GM19395 (cell line): ENCODE data around the gene SH3GL2.

Experiments
- ATAC-seq: cut with Tn5 transposase; IDR thresholded peaks from one replicate; pipeline ENCODE4 v1.9.1; 2021; ENCODE audit warnings: mild to moderate bottlenecking, moderate library complexity; ENCODE audit not compliant: unreplicated experiment

The SH3GL2 gene

DNA sequence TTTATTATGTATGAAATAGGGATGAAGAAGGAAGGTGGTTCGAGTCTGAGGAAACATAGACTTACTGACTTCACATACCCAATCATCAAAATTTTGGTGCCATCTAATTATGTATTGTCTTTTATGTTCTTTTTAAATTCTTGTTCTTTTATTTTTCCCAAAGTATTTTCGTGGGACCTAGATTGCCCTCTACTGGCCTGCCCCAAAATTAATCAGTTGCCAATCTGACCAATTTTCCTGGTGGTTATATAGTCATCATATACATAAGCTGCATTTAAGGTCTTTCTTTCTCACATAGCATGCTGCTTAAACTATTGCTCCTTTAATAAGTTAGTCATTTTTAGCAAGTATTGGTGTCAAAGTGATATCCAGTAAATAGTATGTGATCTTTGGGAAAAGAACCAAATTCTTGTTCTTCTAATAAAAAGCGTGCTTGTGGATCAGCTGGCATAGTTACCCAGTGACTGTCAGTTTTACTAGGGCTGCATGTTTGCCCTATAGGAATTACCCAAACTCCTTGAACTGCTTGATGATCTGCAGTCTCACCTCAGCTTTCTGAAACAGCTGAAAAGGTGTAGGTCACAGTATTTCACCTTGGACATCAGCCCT is 223.5 kb downstream of the SH3GL2 start:
- no peak for ATAC-seq

DNA sequence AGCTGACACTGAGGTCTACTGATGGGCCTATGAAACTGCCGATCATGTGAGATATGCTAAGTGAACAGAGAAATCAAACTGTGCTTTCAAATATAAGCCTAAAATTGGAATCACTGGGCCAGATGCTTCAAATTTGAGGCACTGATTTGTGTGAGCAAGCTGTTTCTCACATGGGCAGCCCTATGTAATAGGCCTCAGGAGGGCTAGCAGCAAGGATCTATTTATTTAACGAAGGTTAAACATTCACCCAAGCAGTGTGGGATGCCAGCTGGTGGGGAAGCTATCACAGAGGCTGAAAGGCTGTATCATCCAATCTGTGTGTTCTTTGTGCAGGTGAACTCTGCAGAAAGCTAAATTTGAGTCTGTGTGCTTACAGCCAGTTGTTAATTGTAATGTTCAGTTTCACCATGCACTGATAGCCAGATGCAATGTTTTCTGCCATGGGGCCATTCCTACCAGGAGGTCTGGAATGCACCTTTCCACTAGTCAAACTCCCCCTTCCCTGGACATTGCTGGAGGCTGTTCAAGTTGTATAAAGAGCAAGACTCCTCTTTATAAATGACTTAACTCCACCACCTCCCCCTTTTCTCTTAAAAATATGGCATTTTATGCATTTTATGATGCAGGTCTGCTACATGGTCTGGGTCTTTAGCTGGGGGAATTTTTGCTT is 228.9 kb downstream of the SH3GL2 start:
- no peak for ATAC-seq

GRCh38 chr9:17810317-17810716 is 231.5 kb downstream of the SH3GL2 start:
- no peak for ATAC-seq

GRCh38 chr9:17810728-17811571 is 232.1 kb downstream of the SH3GL2 start:
- peak; percentile 65 for ATAC-seq

- no peak for ATAC-seq
Measured at GRCh38 chr9:17813798-17814197, 234.9 kb downstream of the SH3GL2 start.

DNA sequence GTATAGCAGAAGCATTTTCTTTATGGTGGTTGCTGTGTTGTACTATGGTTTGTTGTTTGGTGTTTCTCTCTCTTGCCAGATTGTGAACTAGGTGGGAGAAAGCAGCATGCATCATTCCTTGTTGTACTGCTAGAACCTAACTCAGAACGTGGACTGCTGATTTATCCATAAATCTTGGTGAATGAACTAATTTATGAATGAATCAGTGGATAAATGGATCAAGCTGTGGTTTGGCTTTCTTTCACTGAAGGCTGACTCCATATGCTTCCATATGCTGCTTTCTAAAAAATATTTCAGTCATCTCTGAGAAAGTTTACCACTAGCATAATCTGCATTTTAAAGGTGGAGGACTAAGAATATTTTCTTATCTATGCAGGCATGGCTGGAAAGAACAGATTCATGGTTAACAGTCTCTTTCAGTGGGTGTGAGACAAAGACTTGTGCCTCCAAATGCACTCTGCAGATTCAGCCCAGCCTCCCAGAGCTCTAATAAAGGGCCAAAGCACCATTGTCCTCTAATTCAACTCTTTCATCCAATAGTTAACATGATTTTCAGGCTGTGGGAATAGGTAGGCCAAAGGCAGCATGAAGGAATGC is 237.7 kb downstream of the SH3GL2 start:
- no peak for ATAC-seq

DNA sequence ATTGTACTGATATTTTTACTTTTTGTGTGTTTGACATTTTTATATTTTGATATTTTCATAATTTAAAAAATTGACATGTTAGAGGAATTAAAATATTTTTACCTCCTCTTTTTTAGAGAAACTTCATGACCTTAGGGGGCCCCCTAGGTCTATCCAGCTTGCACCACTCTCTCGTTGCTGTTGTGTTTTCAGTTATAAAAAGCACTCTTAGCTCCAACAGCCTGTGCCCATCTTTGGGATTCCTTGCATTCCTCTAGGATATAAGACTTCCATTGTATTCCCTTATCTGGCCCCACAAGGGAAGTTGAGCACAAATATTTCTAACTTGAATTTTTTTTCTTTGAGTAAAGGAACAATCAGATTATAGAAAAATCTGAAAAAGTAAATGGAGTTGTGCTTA is 245.3 kb downstream of the SH3GL2 start:
- no peak for ATAC-seq

- no peak for ATAC-seq
Measured at GRCh38 chr9:17824616-17825264, 245.9 kb downstream of the SH3GL2 start.

DNA sequence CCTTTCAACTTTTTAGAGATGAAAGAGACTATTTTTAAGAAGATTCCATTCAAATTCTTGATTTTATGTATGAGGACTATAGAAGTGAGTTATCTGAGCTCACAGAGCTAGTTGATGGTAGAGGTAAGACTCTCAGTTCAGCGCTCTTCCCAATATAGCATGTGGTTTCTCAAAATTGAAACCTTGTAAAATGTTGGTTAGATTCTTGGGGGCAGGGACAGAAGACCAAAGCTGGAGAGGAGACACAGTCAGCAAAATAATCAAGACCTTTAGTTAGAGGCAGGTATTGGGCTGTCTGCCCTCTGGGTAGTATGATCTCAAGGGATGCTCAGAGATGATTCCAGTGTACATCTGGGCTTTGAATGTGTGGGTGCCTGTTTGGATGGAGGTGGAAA is 246.4 kb downstream of the SH3GL2 start:
- no peak for ATAC-seq

DNA sequence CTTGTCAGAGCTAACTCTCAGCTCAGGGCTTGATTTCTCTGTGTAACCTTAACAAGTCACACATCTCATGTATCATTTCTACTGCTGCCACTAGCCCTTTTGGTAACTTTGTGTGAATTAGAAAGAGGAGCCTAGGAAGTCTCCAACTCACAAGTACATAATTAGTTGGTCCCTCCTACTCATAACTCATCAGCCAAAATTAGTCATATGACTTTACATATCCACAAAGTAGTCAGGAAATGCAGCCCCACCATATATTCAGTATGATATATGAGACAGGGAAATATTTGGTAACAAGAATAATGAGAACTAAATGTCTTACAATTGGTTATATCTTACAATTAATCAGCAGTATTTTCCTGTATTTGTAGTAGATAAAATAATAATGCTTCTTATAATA is 250.2 kb downstream of the SH3GL2 start:
- no peak for ATAC-seq

- no peak for ATAC-seq
Measured at GRCh38 chr9:17829812-17830385, 251.0 kb downstream of the SH3GL2 start.

- ATAC-seq, result no peak
Measured at GRCh38 chr9:17832812-17833211, 253.9 kb downstream of the SH3GL2 start.

DNA sequence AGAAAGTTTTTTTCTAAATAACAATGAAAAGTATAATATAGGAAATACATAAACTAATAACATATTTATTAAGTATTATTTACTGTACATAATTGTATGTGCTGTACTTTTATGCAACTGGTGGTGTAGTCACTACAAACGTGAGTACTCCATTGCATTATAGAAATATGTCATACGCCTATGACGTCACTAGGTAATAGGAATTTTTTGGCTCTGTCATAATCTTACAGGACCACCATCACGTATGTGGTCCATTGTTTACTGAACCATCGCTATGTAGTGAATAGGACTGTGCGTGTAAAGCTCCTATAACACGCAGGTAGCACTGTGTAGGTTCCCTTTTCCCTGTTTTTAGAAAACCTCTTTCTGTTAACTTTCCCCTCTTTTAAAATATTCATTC is 255.0 kb downstream of the SH3GL2 start:
- ATAC-seq, result no peak

- no peak for ATAC-seq
Measured at GRCh38 chr9:17837965-17838364, 259.1 kb downstream of the SH3GL2 start.

DNA sequence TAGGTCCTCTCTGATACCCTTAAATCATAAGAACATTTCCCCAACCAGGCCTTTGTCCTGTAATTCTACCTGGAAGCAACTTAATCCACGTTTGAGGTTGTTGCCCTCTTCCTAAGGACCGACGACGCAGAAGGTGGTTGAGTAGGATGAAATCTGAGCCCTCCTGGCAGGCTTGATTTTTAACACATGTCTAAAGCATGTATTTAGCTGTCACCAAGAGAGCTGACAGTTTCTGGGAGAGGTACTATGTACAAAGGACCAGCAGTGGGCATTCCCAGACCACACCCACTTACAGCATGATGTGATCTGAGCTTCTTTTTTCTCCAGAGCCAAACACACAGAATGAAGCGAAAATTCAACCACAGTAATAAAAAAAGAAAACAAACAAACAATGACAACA is 260.9 kb downstream of the SH3GL2 start:
- ATAC-seq, result no peak

- no peak for ATAC-seq
Measured at GRCh38 chr9:17843236-17843635, 264.4 kb downstream of the SH3GL2 start.
